GM18858 (cell line): ENCODE results near the gene RIPOR3.
"Not testable (repeated sequence)": the region's sequence is repeated elsewhere in the genome, so short reads cannot be mapped to it uniquely, and the experiment has no call there.

Experiments
- ATAC-seq: cut with Tn5 transposase; IDR thresholded peaks from one replicate; pipeline ENCODE4 v1.9.1; 2021; ENCODE audit not compliant: unreplicated experiment

RIPOR3 gene

DNA sequence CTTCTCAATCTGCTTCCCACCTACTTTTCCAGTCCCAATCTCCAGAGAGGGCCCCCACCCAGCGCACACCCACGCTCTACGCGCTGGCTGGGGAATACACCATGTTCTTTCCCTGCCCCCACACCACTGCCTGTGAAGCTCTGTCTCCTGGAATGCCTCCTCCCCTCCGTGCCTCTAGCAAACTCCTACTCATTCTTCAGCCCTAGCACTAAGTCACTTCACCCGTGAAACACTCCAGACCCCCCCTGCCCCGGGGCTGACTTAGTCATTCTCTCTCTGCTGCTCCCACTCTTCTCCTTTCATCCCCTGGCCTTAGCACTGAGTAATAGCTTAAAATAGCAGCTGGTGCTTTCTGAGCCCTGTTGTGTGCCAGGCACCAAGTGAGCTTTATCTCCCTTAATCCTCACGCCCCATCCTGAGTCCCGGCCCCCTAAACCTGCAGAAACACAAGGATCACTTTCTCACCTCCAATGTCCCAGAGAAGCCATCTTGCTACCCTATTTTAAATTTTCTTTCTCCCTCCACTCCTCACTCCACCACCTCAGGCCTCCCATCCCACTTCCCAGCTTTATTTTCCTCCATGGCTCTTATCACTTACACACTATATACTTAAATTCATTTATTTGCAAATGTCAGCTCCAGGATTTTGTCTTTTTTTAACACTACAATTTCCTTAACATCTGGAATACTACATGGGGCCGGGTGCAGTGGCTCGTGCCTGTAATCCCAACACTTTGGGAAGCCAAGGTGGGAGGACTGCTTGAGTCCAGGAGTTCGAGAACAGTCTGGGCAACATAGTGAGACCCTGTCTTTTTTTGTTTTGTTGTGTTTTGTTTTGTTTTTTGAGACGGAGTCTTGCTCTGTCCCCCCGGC lies 33.7 kb upstream of the RIPOR3 start:
- ATAC-seq = no peak

DNA sequence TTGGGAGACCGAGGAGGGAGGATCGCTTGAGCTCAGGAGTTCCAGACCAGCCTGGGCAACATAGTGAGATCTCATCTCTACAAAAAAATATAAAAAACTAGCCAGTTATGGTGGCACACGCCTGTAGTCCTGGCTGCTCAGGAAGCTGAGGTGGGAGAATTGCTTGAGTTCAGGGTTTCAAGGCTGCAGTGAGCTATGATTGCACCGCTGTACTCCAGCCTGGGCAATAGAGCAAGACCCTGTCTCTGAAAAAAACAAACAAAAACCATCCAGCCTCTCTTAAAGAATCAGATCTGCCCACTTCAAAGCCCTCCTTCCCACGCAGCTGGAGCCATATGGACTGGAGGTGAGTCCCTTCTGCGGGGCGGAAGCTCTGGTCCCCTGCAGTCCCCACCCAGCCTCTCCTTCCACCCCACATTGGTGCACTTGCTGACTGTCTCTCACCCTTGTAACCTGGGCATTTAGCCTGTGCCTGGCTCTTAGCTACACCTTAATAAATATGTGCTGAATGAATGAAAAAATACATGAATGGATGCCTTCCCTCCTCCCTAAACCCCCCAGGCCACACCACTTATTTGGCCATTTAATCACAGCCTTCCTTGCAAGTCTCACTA lies 32.9 kb upstream of the RIPOR3 start:
- no peak for ATAC-seq

DNA sequence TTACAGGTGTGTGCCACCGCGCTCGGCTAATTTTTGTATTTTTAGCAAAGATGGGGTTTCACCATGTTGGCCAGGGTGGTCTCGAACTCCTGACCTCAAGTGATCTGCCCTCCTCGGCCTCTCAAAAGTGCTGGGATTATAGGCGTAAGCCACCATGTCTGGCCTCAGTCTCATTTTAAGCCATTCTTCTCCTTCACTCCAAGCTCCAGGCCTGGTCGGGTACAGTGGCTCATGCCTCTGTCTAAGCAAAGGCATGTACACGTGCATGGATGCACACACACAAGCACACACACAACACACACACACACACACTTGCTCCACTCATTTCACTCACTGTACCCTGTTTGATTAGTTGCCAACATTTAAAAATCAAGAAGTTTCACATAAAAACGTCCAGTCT lies 32.3 kb upstream of the RIPOR3 start:
- ATAC-seq = no peak

DNA sequence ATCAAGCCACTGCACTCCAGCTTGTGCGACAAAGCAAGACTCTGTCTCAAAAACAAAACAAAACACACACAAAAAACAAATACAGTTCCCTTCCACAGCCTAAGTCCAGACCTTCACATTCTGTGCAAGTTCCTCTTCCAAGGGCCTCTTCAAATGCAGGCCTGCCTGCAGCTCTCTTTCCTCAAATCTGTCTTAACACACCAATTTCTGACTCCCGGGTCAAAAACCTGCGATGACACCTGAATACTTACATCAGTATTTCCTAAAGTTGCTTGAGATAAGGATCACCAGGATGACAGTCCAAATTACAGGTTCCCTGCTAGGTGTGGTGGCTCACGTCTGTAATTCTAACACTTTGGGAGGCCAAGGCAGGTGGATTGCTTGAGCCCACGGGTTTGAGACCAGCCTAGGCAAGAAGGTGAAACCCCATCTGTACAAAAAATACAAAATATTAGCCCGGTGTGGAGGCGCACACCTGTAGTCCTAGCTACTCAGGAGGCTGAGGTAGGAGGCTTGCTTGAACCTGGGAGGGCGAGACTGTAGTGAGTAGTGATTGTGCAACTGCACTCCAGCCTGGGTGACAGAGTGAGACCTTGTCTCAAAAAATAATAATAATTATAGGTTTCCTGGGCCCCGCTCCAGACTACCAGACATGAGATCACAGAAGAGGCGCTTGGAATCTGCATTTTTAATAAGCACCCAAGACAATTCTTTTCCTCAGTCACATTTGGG lies 31.2 kb upstream of the RIPOR3 start:
- ATAC-seq = no peak

- ATAC-seq = no peak
Observed at GRCh38 chr20:50721881-50722281, 30.5 kb upstream of the RIPOR3 start.

DNA sequence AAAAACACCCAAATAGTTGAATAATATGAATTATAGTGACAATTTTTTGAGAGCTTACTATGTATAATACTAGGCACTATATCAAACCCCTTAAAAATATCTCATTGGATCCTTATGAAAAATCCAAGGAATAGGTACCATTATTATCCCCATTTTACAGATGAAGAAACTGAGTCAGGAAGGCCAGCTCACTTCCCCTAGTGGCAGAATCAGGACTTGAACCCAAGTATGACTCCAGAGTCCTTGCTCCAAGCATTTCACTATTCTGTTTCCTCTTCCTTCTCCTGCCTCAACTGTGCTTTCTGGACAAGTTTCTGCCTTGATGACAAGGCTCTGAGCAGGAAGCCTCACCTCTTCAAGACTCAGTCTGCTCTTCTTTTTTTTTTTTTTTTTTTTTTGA lies 29.2 kb upstream of the RIPOR3 start:
- ATAC-seq = no peak

GRCh38 chr20:50720026-50720425 lies 28.7 kb upstream of the RIPOR3 start:
- ATAC-seq = no peak

DNA sequence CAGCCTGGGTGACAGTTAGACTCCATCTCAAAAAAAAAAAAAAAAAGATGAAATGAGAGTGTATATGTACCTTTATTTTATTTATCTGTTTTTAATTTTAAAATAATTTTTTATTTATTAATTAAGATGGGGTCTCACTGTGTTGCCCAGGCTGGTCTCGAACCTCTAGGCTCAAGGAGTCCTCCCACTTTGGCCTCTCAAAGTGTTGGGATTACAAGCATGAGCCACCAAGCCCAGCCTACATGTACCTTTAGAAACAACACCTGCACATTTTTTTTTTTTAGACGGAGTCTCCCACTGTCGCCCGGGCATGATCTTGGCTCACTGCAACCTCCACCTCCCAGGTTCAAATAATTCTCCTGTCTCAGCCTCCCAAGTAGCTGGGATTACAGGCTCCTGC lies 28.0 kb upstream of the RIPOR3 start:
- no peak for ATAC-seq

DNA sequence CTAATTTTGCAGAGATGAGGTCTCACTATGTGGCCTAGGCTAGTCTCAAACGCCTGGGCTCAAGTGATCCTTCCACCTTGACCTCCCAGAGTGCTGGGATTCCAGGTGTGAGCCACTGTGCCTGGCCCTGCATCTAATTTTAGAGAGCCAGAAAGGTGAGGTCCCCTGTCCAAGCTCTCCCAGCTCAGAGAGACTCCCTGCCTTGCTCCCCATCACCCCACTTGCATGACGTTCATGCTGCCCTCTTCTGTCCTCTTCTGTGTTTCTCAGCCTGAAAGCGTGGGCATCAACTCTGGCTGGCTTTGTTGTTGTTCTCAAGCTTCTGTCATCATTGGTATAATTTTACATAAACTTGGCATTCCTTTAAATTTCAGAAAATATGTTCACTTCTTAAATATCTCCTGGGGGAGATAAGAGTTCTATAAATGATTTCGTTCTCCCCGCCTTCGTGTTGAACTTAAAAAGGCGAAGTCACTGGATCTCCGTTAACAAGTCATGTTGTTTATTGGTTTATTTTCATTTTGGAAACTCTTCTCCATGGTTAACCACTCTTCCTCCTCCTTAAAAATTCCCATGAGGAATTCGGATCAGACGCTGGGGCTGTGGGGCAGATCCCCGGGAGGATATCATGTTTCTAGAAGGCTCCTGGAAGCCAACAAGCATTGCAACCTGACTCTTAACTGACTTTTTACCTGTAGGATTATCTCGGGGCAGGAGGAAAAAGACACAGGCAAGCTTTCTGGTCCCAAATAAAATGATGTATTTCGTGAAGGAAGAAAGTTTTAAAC lies 26.8 kb upstream of the RIPOR3 start:
- no peak for ATAC-seq

- ATAC-seq = no peak
Observed at GRCh38 chr20:50717312-50717711, 26.0 kb upstream of the RIPOR3 start.

DNA sequence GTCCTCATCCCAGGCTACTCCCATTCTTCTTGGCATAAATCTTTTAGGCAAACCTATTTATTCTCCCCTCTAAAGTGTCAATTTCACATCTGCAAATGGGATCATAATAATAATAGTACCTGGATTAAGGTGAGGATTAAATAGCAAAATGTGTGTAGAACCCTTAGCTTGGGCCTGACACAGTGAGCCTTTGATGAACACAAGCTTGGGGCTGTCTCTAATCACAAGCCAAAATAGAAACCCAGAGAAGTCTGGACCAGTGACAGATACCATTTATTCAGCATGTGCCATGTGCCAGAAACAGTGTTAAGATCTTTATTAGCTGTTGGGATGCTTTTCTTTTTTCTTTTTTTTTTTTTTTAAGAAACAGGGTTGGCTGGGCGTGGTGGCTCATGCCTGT lies 25.2 kb upstream of the RIPOR3 start:
- no peak for ATAC-seq

- no peak for ATAC-seq
Observed at GRCh38 chr20:50715694-50716093, 24.4 kb upstream of the RIPOR3 start.

GRCh38 chr20:50714426-50714825 lies 23.1 kb upstream of the RIPOR3 start:
- not testable (repeated sequence) for ATAC-seq

GRCh38 chr20:50713657-50714101 lies 22.3 kb upstream of the RIPOR3 start:
- no peak for ATAC-seq

DNA sequence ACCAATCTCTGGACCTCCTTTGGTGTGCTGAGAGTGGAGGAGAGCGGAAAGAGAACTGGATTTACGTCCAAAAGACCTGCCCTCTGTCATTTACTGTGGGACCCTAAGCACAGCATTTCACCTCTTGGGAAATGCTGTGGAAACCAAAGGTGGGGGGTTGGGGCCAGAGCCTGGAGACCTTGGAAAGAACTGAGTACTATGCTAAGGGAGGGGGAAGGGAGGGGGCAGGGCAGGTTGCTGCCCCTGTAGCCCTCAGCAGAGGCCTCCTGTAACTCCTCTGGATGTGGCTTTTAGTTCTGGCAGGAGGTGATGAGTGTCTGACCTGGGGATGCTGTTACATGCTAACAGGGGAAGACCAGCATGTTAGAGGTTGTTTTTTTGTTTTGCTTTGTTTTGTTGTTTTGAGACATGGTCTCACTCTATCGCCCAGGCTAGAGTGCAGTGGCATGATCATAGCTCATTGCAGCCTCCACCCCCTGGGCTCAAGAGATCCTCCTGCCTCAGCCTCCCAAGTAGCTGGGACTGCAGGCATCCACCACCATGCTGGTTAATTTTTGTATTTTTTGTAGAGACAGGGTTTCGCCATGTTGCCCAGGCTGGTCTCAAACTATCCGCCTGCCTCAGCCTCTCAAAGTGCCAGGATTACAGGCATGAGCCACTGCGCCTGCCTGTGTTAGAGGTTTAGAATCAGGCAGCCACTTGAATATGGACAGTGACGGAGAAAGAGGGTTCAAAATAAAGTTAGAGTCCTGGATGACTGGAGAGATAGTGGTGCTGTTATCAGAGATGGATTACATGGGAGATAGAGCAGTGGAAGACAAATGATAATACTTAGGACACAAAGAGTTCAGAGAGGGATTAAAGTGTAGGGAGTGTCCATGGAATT lies 21.7 kb upstream of the RIPOR3 start:
- no peak for ATAC-seq

DNA sequence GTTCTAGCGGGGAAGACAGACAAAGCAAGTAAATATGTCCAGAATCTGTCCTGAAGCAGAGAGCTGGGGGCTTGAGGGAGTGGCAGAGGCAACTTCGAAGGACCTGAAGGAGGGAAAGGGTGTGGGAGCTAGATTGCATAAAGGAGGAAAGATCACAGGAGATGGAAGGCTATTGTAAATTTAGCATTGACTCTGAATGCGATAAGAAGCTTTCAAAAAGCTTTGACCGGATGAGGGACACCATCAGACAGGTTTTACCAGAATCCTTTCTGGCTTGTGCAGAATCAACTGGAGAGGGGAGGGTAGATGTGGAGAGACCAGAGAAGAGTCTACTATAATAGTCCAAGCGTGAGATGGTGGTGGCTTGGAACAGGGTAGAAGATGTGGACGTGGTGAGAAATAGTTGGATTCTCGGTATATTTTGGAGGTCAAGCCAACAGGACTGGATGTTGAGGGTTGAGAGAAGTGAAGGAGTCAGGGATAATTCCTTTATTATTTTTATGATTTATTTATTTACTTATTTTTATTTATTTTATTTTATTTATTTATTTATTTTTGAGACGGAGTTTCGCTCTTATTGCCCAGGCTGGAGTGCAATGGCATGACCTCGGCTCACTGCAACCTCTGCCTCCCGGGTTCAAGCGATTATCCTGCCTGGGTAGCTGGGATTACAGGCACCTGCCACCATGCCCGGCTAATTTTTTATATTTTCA lies 19.9 kb upstream of the RIPOR3 start:
- no peak for ATAC-seq

DNA sequence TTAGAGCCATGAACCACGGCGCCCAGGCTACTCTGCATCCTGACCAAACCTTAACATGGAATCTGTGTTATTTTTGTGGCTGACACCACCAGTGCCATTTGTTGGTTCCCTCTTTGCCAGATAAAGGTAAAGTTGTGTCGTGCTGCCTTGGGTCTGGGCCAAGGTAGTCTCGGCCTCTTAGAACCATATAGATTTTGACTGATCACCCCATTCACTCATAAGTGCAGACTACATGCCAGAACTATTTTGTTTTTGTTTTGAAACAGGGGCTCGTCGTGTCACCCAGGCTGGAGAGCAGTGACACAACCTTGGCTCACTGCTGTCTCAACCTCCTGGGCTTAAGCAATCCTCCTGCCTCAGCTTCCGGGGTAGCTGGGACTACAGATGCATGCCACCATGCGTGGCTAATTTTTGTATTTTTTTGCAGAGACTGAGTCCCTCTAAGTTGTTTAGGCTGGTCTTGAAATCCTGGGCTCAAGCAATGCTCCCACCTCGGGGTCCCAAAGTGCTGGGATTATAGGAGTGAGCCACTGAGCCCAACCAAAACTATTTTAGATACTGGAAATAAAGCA lies 19.2 kb upstream of the RIPOR3 start:
- ATAC-seq = no peak

- ATAC-seq = no peak
Observed at GRCh38 chr20:50709636-50709973, 18.3 kb upstream of the RIPOR3 start.
